ENCODE results near the gene SCYL3. TPM values are rescaled to one million over a fixed set of nuclear protein-coding genes. Genes with fewer than 3 reads are reported as not detected.

Gene SCYL3
- total RNA-seq, 4 donors from 2014 or later: 12.3 to 42.3 (median 25.1) TPM

GRCh38 chr1:169899519-169900217 is 6.0 kb upstream of the SCYL3 start:
- intact Hi-C loops (cut with DNase I; ENCODE audit: low total_unique reads): no loop called here
- in situ Hi-C loops (cut with MboI; ENCODE audit: low pct_ligation_motif_present in 1 of 4, low pct_unique_long_range_greater_than_20kb in 1 of 4, low sequenced_read_pairs in 3 of 4): loop anchor here in 2 of 4 donors (25.0 kb wide), 2 partner anchors 638 to 988 kb away; partner anchors contain the start of gene GORAB (in 1 of the 2)
- peak overlapping the region in 1 of 4 donors; percentile 11 for H3K27ac ChIP-seq
- WGBS, 2 donors (ENCODE audit: low coverage in 1 of 2): 57 to 82% methylated on average over 4 of the region's 4 CpGs
- peaks cover 0 to 24% (median 11%) of the 10 kb centered on the region in 4 donors for H3K4me1 ChIP-seq
- TF ChIP-seq EP300 (IDR thresholded peaks at IDR 0.05; ENCODE audit: low read depth): no peak
- TF ChIP-seq, protein P1, sequence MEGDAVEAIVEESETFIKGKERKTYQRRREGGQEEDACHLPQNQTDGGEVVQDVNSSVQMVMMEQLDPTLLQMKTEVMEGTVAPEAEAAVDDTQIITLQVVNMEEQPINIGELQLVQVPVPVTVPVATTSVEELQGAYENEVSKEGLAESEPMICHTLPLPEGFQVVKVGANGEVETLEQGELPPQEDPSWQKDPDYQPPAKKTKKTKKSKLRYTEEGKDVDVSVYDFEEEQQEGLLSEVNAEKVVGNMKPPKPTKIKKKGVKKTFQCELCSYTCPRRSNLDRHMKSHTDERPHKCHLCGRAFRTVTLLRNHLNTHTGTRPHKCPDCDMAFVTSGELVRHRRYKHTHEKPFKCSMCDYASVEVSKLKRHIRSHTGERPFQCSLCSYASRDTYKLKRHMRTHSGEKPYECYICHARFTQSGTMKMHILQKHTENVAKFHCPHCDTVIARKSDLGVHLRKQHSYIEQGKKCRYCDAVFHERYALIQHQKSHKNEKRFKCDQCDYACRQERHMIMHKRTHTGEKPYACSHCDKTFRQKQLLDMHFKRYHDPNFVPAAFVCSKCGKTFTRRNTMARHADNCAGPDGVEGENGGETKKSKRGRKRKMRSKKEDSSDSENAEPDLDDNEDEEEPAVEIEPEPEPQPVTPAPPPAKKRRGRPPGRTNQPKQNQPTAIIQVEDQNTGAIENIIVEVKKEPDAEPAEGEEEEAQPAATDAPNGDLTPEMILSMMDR (IDR thresholded peaks at IDR 0.05): no peak
- no peak for TF ChIP-seq POLR2A (IDR thresholded peaks at IDR 0.05)
- no peak for TF ChIP-seq POLR2AphosphoS5 (IDR thresholded peaks at IDR 0.05)
- no peak overlapping the region for H3K4me3 ChIP-seq
- no peak for DNase-seq
- no peaks in the 10 kb centered on the region for H3K36me3 ChIP-seq
- no peaks in the 10 kb centered on the region for H3K9me3 ChIP-seq
- H3K27me3 ChIP-seq: no peaks in the 10 kb centered on the region

- intact Hi-C loops (cut with DNase I; ENCODE audit: low total_unique reads): no loop called here
These were observed 2.3 kb upstream of the SCYL3 start for GRCh38 chr1:169896013-169896412.

DNA sequence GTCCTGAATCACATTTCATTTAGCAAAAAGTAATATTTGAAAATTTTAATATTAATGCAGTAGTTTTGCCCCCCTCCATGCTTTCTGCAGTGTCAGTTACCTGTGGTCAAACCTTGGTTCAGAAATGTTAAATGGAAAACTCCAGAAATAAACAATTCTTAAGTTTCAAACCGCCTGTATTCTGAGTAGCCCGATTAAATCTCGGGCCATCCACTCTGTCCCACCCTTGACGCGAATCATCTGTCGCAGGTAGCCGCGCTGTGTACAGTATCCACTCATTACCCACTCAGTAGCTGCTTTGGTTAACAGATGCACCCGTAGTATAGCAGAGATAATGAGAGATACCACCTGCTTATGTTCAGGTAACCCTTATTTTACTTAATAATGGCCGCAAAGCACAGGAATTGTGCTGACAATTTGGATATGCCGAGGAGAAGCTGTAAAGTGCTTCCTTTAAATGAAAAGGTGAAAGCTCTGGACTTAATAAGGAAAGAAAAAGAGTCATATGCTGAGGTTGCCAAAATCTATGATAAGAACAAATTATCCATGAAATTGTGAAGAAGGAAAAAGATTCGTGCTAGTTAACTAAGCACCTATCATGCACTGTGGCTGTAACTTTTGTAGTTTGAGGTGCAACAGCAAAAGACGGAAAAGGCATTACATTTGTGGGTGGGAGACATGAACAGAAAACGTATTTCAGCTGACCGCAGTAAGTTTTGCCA is 889 bp upstream of the SCYL3 start:
- TF ChIP-seq POLR2AphosphoS5 (IDR thresholded peaks at IDR 0.05) (no peak), POLR2A (IDR thresholded peaks at IDR 0.05) (no peak), EP300 (IDR thresholded peaks at IDR 0.05; ENCODE audit: low read depth) (no peak)
- TF ChIP-seq, protein P1 (IDR thresholded peaks at IDR 0.05): no peak
- intact Hi-C loops (cut with DNase I; ENCODE audit: low total_unique reads): no loop called here
- no peaks in the 10 kb centered on the region for H3K27me3 ChIP-seq
- no peaks in the 10 kb centered on the region for H3K9me3 ChIP-seq
- in situ Hi-C loops (cut with MboI; ENCODE audit: low pct_ligation_motif_present in 1 of 4, low pct_unique_long_range_greater_than_20kb in 1 of 4, low sequenced_read_pairs in 3 of 4): no loop called here
- no peaks in the 10 kb centered on the region for H3K36me3 ChIP-seq
- peak overlapping the region; percentile 7 to 97 (median 96) for H3K4me3 ChIP-seq
- H3K4me1 ChIP-seq: peaks cover 20 to 31% (median 26%) of the 10 kb centered on the region in 4 donors
- 29 to 35% methylated on average over 13 to 15 of the region's 15 CpGs for WGBS, 2 donors (ENCODE audit: low coverage in 1 of 2)
- DNase-seq: no peak
- H3K27ac ChIP-seq: peak overlapping the region; percentile 93 to 99 (median 99)

More at GRCh38 chr1:169896013-169896412, 2.3 kb upstream of the SCYL3 start:
- no peaks in the 10 kb centered on the region for H3K36me3 ChIP-seq
- in situ Hi-C loops (cut with MboI; ENCODE audit: low pct_ligation_motif_present in 1 of 4, low pct_unique_long_range_greater_than_20kb in 1 of 4, low sequenced_read_pairs in 3 of 4): no loop called here
- no peak for DNase-seq
- no peaks in the 10 kb centered on the region for H3K9me3 ChIP-seq
- no peak overlapping the region for H3K27ac ChIP-seq
- TF ChIP-seq POLR2A (IDR thresholded peaks at IDR 0.05) (no peak), EP300 (IDR thresholded peaks at IDR 0.05; ENCODE audit: low read depth) (no peak), POLR2AphosphoS5 (IDR thresholded peaks at IDR 0.05) (no peak)
- TF ChIP-seq, protein P1 (IDR thresholded peaks at IDR 0.05): no peak
- no peak overlapping the region for H3K4me3 ChIP-seq
- H3K4me1 ChIP-seq: peaks cover 14 to 27% (median 26%) of the 10 kb centered on the region in 4 donors
- no peaks in the 10 kb centered on the region for H3K27me3 ChIP-seq
- 91% methylated on average over 2 to 4 of the region's 4 CpGs for WGBS, 2 donors (ENCODE audit: low coverage in 1 of 2)

- Histone ChIP-seq H3K36me3 (peaks cover 0 to 4% (median 2%) of the 10 kb centered on the region in 4 donors), H3K4me1 (peaks cover 20 to 31% (median 26%) of the 10 kb centered on the region in 4 donors), H3K9me3 (no peaks in the 10 kb centered on the region), H3K27ac (peak overlapping the region; percentile 93 to 99 (median 99)), H3K4me3 (peak overlapping the region; percentile 57 to 97 (median 96)), H3K27me3 (no peaks in the 10 kb centered on the region)
- peak; percentile 42 for DNase-seq
- intact Hi-C loops (cut with DNase I; ENCODE audit: low total_unique reads): no loop called here
- 0% methylated on average over 9 to 41 of the region's 51 CpGs for WGBS, 2 donors (ENCODE audit: low coverage in 1 of 2)
- in situ Hi-C loops (cut with MboI; ENCODE audit: low pct_ligation_motif_present in 1 of 4, low pct_unique_long_range_greater_than_20kb in 1 of 4, low sequenced_read_pairs in 3 of 4): no loop called here
- TF ChIP-seq POLR2A (IDR thresholded peaks at IDR 0.05) (no peak), EP300 (IDR thresholded peaks at IDR 0.05; ENCODE audit: low read depth) (no peak), POLR2AphosphoS5 (IDR thresholded peaks at IDR 0.05) (no peak)
- TF ChIP-seq, protein P1 (IDR thresholded peaks at IDR 0.05): no peak
These were observed 610 bp downstream of the SCYL3 start for GRCh38 chr1:169892927-169893644.
